ENCODE measurements around the gene CBX7.

CBX7 gene

GRCh38 chr22:39147335-39148025, 5.0 kb downstream of the CBX7 start:
- DNase-seq (ENCODE audit: low spot score): no peak

GRCh38 chr22:39146256-39147101, 6.0 kb downstream of the CBX7 start:
- DNase-seq (ENCODE audit: low spot score): no peak

DNA sequence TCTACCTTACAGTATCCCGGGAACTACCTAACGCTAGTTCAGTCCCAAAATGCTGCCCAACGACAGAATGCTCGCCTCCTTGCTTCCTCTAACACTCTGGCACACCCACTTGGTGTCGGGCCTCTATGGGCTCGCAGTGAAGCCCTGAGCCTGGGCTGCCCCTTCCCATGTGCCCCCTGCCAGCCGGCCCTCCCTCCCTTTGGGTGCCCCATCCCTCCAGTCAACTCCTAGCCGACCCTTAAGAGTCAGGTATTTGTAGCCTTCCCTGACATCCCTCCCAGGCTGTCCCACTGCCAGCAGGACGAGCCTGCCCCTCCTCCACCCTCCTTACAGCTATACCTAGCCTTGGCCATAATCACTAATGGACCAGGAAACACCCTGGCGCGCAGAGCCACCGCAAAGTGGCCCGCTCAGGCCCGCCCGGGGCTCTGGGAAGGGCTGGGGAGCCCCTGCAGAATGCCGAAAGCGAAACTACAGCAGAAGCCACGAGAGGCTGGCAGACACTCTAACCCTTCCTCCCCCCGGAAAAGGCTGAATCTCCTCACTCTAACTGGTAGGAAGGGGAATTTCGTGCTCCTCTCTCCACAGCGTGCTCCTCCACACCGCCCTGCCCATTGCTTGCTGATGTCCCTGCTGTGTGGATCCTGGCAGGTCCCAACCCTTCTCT, 8.2 kb downstream of the CBX7 start:
- DNase-seq (ENCODE audit: low spot score): peak; percentile 70

DNA sequence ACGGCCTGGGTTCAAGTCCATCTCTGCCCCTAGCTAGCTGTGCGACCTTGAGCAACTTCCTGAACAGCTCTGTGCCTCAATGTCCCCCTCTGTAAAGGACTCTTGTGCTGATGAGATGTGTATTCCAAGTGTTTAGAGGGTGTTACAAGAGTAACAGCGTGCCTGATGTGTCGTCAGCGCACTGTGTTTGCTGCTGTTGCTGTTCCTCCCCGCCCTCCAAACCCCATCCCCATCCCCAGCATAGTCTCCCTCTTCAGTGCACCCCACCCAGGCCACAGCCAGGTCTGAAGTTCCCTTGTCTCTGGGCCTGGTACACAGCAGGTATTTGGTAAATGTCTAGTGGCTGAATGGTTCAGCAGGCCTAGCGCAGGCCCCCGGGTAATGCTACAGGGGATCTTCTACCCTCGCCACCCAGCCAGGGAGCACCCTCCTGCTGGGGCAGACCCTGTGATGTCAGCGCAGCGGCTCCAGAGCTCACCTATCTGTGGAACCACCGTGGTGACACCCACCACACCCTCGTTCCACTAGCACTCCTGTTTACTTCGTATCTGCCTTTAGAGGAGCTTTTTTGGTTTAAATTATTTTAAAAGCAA, 10.3 kb downstream of the CBX7 start:
- no peak for DNase-seq (ENCODE audit: low spot score)

DNA sequence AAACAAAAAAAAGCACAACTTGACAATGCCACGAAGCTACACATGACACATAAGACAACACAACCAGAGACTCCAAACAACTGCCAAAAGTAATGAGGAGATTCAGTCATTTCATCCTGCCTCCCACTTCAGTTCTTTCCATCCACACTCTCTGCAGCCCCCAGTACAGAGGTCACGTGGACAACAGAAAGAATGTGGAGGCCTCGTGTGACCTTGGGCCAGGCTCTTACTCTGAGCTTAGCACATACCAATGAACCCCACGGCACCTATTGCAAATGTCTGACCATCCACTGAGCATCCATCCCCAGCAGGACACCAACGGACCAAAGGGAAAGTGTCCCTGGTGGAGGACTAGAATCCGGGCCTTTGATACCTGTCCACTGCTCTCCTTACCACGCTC, 12.5 kb downstream of the CBX7 start:
- DNase-seq (ENCODE audit: low spot score): no peak

GRCh38 chr22:39138357-39138997, 14.0 kb downstream of the CBX7 start:
- no peak for DNase-seq (ENCODE audit: low spot score)

DNA sequence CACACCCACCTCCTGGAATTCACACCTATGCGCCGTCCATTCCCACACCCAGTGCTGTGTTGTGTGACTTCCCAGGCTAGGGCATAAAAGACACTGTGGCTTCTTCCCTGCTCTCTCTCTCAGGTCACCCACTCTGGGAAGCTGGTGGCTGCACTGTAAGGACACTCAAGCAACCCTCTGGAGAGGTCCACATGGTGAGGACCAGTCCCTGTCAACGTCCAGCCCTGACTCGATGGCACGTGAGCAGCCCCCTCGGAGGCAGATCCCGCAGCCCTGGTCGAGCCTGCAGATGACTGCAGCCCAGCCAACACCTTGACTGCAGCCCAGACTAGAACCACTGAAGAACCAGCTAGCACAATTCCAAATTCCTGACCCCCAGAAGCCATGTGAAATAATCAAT, 16.2 kb downstream of the CBX7 start:
- no peak for DNase-seq (ENCODE audit: low spot score)

- peak; percentile 54 for DNase-seq (ENCODE audit: low spot score)
These were observed 17.2 kb downstream of the CBX7 start for GRCh38 chr22:39135092-39135896.

- DNase-seq (ENCODE audit: low spot score): no peak
These were observed 18.0 kb downstream of the CBX7 start for GRCh38 chr22:39134366-39135091.

DNA sequence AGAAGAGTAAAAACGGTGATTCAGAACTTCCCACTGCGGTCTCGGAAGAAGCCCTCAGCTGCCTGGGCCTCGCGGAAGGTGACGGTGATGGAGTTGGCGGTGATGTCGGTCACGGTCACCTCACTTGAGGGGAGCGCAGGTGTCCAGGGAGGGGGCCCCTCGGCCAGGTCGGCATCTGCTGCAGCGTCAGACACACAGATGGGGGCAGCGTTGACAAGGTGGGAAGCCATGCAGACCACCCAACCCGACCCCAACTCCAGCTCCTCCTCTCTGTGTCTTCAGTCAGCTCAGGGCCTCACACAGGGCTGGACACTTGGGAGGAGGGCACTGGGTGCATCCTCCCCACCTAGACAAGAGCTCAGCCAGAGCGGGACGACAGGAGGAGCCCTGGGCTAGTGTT, 18.6 kb downstream of the CBX7 start:
- DNase-seq (ENCODE audit: low spot score): no peak

DNA sequence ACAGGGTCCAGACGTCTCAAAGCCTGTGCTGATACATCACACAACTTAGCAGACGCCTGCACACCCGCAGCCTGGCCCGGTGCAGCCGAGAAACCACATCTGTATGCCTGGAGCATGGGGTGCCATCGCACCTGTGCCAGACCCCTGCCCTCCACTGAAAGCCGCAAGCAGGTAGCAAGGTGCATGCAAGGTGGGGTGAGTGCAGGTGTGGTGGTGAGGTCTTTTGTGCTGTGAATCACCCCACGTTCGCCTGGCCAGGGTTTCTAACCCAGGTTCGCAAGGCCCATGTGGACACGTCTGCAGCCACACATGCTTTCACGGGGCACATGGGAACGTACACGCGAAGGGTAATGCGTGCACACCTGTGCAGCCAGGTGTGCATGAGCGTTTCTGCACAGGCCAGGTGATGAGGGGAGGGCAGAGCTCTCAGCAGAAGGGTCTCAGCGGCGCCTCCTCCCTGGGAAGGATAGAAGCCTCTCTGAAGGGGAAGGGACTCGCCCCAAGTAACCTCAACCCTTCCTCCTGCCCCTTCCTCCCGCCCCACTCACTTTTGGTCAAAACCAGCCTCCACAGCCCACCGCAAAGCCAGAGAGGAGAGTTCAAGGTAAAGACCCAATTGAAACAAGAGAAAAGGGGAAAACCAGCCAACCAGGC, 19.5 kb downstream of the CBX7 start:
- no peak for DNase-seq (ENCODE audit: low spot score)

DNA sequence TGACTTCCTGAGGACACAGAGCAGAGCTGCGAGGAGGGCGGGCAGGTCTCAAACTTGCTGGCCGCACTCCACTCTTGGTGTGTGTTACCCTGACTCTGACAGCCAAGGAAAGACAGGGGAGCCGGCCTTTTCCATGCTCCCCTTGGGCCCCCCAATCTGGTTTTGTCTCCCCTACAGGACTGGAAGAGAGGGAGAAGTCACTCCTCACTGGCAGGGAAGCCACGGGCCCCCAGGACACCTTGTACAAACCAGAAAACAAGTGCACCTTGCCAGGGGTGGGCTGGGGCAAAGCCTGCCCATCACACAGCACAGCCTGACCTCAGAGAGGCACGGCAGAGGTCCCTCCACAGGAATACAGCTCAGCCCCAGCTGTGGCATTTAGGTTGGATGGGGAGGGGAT, 20.2 kb downstream of the CBX7 start:
- no peak for DNase-seq (ENCODE audit: low spot score)

- DNase-seq (ENCODE audit: low spot score): peak; percentile 58
These were observed 21.3 kb downstream of the CBX7 start for GRCh38 chr22:39130892-39131855.

GRCh38 chr22:39130152-39130704, 22.3 kb downstream of the CBX7 start:
- no peak for DNase-seq (ENCODE audit: low spot score)

DNA sequence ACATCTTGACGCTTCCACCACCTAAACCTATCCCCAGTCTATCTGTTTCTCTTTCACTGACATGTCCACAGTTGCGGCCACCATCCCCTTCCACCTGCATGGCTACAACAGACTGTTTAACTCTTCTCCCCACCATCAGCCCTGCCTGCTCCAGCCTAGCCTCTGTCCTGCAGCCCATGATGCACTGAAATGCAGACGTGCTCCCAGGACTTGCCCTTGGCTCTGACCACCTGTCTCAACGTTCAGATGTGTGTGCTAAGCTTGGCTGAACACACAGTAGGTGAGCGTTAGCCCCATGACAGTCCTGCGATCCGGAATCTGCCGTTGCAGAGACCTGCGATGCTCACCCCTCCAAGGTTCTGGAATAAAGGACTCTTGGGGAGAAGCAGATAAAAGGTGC, 22.7 kb downstream of the CBX7 start:
- no peak for DNase-seq (ENCODE audit: low spot score)

DNA sequence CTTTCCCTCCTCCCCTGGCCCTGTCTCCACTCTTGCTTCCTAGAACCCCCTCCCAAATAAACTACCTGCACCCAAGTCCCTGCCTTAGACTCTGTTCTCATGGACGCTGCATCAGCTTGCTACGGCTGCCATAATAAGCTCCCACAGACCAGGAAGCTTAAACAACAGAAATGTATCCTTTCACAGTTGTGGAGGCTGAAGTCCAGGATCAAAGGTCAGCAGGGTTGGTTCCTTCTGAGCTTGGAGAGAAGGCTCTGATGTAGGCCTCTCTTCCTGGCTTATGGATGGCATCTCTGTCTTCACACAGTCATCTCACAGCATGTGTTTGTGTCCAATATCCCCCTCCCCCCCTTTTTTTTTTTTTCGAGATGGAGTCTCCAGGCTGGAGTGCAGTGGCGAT, 23.4 kb downstream of the CBX7 start:
- no peak for DNase-seq (ENCODE audit: low spot score)

DNA sequence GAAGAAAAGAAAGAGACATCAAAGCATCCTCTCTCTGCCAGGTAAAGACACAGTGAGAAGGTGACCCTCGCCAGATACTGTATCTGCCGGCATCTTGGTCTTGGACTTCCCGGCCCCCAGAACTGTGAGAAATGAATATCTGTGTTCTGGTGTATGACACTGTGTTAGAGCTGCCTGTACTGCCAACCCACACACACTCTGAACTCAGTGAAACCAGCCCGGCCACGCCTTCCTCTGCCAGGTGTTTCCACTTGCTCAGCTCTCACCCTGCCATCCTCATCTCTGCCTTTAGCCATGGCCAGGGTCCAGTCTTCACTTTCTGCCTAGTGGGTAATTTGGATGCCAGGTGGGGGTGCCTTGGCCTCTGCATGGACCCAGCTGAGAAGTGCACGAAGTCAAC, 24.0 kb downstream of the CBX7 start:
- DNase-seq (ENCODE audit: low spot score): no peak

DNA sequence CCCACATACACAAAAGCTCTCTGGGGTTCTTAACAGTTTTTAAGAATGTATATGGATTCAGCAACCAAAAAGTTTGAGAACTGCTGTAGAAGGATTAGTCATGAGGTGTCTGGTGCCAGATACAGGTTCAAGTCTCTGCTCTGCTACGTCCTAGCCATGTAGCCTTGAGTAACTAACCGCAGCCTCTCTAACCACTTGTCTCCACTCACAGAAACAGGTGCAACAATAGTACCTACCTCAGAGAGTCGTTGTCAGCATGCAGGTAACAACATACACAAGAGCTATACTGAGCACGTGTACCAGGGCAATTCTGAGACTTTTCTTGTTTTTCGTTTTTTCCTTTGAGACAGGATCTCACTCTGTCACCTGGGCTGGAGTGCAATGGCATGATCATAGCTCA, 26.9 kb downstream of the CBX7 start:
- DNase-seq (ENCODE audit: low spot score): no peak
